Testis (tissue), 2 donors: ENCODE results near the gene OSTF1.

Experiments
- POLR2A ChIP-seq: fragments of 450-650 bp; IDR thresholded peaks from one replicate; pipeline ENCODE4 v1.6.1; 2017; ENCODE audit warnings: antibody characterized with exemption, mild to moderate bottlenecking, moderate library complexity
- TF ChIP-seq, protein P1 (sequence below), 3 experiments: fragments of 450-650 bp in 2 of 3; fragments of 200-600 bp in 1 of 3; sonication (generic) in 1 of 3; IDR thresholded peaks; one replicate each; pipeline ENCODE4 v1.5.1; 2016 to 2019; ENCODE audit warnings: antibody characterized with exemption in 3 of 3, mild to moderate bottlenecking in 2 of 3, moderate library complexity in 1 of 3

DNA sequence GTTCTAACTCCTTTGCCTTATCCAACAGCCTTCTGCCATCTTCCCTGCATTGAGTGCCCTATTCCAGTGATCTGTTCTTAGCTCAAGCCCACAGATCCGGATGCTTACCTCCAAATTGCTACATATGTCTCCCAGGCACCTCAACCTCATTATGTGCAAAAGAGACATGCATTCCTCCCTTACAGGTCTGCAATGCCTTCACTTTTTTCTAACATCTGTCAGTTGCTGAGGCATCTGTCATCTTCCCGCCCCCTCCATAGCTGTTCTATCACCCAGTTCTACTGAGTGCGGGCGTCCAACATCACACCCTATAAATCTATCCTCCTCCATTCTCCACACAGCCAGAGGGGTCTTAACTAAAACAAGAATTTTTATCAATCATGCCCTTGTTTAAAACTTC lies 20.4 kb upstream of the OSTF1 start:
- TF ChIP-seq, protein P1, sequence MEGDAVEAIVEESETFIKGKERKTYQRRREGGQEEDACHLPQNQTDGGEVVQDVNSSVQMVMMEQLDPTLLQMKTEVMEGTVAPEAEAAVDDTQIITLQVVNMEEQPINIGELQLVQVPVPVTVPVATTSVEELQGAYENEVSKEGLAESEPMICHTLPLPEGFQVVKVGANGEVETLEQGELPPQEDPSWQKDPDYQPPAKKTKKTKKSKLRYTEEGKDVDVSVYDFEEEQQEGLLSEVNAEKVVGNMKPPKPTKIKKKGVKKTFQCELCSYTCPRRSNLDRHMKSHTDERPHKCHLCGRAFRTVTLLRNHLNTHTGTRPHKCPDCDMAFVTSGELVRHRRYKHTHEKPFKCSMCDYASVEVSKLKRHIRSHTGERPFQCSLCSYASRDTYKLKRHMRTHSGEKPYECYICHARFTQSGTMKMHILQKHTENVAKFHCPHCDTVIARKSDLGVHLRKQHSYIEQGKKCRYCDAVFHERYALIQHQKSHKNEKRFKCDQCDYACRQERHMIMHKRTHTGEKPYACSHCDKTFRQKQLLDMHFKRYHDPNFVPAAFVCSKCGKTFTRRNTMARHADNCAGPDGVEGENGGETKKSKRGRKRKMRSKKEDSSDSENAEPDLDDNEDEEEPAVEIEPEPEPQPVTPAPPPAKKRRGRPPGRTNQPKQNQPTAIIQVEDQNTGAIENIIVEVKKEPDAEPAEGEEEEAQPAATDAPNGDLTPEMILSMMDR (IDR thresholded peaks at IDR 0.05), result no peak
- TF ChIP-seq POLR2A, result no peak
